HG03571 (cell line): ENCODE measurements around the gene AVPR2.

Experiments used
- ATAC-seq: cut with Tn5 transposase; IDR thresholded peaks from one replicate; pipeline ENCODE4 v1.9.1; 2021; ENCODE audit not compliant: unreplicated experiment

Gene AVPR2

DNA sequence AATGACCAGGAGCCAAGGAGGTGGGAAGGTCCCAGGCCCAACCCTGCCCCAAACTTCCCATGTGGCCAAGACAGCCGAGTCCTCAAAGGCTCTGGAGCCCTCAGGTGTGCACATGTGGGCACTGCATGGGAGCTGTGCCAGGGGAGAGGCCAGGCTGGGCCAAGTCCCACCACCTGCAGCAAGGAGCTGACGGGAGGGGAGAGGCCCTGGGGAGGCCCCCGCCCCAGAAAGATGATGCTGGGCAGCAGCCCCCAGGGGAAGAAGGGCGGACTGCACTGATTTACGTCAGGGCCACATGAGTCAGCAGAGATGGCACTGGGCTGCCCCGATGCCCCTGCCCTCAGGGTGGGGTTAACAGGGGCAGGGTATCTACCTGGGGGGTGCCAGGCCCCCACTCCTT, 19.9 kb upstream of the AVPR2 start:
- ATAC-seq = no peak

DNA sequence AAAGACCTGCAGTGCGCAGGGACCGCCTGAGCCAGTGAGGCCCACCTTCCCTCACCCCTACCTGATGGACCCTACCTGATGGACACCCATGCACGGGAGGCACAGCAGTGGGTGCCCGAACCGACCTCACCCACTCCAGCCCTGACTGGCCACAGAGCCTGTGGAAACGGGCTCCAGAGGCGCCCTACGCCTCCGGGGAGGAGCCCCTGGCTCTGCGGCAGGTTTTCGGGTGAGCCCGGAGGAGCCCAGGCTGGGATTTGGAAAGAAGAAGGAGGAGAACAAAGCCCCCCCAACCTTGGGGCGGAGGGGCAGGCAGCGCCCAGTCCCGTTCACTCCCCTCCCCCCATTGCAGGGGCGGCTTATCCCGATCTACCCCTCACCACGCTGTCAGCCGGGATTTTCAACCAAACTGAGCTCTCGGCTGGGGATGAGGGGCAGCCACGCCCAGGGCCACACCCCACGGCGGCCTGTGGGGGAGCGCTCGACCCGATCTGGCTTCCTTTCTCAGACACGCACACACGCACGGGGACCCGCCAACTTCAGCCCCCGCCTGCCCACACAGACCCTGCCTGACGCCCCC, 19.2 kb upstream of the AVPR2 start:
- no peak for ATAC-seq

DNA sequence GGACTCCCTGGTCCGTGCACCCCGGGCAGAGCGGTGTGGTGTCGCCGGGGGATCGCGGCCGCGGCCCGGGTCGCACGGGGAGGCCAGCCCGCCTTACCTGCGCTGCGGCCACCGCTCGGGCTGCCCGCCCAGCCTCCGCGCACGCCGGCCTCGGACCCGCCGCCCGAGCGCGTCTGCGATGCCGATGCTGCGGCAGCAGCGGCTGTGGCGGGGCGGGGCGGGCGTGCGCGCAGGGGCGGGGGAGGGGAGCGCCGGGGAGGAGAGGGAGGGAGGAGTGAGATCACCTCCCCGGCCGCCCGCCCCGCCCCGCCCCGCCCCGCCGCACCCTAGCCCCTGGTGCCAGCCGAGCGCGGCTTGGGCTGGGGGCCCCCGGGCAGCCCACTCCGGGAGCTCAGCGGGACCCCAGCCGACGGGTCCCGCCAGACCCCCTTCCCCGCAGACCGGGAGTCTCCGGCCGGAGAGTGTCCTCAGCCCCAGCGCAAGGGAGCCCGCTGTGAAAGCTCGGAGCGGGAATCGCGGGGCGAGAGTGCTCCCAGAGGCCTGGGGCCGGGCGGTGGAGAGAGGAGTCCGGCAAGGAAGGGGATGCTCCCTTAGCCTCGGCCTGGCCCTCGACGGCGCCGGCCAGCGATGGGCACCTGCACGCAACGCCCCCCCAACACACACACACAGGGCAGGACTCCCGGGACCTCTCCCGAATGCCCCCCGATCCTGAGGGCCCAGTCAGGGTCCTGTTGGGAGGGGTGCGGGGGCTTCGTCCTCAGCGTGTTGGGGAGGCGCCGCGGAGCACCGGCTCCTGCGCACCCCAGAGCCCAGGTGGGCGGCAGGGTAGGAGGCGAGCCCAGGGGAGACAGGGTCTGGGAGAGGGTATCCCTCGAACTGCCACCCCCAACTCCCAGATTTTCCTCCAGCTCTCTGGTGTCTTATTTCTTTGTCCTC, 18.2 kb upstream of the AVPR2 start, which contains the start of gene L1CAM:
TSS of gene L1CAM (minus strand) at position 206 of the 936 bp plus-strand sequence. CDS start 10,337 bp downstream, outside the sequence.
- ATAC-seq = no peak

DNA sequence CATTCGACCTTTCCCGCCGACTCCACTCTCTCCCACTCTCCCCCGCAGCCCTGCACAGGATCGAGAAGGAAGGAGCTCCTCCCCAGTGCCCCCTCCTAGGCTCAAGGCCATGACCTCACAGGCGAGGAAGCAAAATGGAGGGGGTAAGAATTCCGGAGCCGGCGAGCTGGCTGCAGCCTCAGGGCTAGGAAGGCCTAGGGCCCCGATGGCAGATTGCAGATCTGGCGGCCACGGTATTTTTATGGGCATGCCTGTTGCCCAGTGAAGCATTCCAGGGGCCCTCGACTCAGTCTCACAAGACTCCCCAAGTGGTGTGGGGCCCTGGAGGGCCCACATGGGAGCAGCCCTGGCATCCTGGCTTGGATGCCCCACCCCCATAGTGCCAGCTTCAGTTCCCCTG, 17.6 kb upstream of the AVPR2 start:
- ATAC-seq = no peak

DNA sequence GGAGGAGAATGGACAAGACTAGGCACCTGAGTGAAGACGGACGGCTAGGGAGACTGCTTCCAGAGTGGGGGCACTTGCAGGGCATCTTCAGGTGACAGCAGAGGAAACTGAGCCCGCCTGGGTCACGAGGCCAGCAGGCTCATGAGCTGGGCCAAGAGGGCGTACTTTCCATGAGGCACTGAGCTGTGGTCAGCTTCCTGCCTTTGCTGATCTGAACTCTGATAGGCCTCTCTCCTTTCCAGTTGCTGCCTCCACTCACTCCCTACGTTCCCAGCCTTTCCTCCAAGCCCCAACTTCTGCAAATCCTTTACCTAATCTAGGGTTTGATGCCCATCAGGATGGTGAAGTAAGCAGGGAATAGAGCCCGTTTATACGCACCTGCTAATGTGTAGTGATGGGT, 17.1 kb upstream of the AVPR2 start:
- no peak for ATAC-seq

DNA sequence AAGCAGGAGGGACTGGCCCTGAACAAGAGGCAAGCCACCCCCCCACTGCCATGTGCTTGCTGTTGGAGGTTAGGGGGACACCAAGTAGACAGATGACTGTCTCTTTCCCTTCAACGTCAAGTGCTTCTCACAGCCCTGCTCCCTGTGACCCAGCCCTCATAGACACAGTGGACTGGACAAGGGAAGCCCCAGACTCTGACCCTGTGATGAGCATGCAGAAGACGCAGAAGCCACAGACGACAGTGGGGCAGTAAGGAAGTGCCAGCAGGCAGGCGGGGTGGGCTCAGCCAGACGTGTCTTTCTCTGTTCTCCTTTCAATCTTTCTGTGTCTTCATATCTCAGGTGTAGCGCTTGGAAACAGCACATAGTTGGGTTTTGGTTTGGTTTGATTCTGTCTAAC, 16.1 kb upstream of the AVPR2 start:
- ATAC-seq = no peak

DNA sequence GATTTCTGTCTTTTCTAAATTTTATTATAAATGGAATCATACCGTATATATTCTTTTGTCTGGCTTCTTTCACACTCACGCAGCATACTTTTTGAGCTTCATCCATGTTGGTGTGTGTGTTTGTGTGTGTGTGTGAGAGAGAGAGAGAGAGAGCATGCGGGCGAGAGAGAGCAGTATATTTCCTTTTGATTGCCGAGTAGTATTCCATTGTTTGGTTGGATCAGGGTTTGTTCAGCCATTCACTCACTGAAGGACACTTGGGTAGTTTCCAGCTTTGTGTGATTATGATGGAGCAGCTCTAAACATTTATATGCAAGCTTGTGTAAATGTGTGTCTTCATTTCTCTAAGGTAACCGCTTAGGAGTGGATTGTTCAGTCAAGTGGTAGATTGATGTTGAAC, 15.3 kb upstream of the AVPR2 start:
- no peak for ATAC-seq

DNA sequence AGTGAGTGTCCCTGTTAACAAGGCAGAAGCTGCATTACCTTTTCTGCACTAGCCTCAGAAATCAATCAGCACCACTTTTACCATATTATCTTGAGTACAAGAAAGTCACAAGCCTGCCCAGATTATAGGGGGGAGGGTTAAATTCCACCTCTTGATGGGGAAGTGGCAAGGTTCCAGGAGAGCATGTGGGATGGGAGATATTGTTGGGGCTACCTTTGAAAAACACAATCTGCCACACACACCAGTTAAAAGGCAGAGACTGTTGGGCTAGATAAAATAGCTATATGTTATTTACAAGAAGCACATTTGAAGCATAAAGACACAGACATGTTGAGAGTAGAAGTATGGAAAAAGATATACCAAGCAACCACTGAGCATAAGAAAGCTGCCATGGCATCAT, 6.6 kb upstream of the AVPR2 start:
- ATAC-seq = no peak

DNA sequence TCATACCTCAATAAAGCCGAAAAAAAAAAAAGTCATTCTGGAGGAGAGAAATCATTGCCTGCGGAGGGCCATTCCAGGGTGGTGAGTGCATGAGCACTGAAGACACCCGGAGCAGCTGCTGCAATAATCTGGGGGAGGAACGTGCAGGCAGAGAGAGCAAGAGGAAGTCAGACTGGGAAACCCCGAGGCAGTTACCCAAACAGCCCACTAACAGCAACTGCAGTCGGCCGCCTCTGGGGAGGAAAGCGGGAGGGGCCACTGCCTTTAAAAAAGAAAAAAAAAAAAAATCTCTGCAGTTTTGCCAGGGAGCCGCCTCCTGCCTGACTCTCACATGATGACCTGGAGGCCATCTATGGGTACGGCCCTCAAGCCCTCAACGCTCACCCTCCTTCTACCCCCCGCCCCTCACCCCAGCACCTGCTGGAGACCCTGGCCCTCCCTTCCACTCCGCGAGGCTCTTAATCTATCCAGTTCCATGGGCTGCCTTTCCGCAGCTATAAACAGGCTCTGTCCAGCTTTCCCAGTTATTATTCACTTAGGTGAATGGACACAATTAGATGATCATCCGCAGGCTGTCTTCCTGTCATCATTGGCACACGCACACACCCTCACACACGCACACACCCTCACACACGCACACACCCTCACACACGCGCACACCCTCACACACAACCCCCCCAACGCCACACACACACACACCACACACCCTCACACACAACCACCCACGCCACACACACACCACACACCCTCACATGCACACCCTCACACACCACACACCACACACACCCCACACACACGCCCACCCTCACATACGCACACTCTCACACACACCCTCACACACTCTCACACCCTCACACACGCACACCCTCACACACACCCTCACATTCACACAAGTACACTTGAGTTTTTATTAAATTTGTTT, 3.4 kb upstream of the AVPR2 start:
- ATAC-seq = no peak

DNA sequence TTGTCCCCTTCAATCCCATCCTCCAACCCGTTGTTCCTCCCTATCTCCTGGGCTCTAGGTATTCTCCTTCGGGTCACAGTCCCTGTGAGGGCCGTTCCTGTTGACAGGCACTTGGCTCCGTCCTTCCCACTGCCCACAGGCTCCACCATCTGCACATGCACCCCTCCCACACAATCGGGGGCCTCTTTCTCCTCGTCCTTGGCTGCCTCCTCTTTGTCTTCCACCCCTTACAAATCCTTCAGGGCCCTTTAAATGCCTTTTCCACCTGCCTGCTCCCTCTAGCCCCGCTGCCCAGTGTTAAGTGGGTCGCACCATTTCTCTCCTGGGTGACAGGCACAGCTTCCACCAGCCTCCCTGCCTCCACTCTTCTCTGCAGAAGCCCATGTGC, 2.7 kb upstream of the AVPR2 start:
- no peak for ATAC-seq

DNA sequence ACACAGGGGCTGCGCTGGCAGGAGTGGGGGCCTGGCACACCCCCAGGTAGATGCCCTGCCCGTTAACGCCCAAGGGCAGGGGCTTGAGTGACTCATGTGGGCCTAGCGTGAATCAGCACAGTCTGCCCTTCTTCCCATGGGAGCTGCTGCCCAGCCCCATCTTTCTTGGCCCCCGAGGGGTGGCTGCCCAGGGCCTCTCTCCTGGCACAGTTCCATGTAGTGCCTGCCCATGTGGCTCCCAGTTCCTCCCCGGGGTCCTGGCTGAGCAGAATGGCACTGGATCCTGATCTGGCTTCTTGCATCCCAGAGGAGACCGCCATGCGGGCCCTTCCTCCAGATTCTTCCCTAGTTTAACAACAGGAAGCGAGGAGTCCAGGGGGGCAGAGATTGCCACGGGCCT, 2.1 kb upstream of the AVPR2 start:
- no peak for ATAC-seq

DNA sequence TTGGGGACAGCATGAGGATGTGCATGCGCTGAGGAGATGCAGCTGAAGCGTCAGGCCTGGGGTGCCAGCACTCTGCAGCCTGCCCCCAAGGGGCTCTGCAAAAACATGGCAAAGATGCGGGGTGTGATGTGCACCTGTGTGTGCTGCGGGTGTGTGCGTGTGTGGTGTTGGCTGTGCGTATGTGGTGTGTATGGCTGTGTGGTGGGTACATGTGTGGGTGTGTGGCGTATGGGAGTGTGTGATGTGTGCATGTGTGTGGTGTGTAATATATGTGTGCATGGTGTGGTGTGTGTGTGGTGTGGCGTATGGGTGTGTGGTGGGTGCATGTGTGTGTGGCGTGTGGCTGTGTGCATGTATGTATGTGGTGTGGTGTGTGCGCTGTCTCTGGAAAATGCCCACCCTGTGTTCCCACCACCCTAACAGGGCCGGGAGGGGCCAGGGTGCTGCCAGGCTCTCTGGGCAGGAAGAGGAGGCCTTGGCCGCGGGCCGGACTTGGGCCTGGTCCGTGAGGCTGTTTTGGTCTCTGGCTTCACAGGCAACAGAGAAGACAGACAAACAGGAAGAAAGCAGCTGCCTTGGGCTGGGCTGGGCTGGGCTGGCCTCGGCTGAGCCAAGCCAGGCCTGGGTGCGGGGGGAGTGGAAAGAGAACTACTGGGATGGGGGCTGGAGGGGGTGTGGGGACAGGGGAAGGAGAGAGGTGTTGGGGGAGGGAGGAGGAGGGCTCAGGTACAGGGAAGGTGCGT, 1.1 kb upstream of the AVPR2 start:
- ATAC-seq = no peak

DNA sequence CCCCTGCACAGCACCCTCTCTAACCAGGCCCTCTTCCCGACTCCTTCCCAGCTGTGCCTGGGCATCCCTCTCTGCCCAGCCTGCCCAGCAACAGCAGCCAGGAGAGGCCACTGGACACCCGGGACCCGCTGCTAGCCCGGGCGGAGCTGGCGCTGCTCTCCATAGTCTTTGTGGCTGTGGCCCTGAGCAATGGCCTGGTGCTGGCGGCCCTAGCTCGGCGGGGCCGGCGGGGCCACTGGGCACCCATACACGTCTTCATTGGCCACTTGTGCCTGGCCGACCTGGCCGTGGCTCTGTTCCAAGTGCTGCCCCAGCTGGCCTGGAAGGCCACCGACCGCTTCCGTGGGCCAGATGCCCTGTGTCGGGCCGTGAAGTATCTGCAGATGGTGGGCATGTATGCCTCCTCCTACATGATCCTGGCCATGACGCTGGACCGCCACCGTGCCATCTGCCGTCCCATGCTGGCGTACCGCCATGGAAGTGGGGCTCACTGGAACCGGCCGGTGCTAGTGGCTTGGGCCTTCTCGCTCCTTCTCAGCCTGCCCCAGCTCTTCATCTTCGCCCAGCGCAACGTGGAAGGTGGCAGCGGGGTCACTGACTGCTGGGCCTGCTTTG, 1.1 kb downstream of the AVPR2 start:
- no peak for ATAC-seq

DNA sequence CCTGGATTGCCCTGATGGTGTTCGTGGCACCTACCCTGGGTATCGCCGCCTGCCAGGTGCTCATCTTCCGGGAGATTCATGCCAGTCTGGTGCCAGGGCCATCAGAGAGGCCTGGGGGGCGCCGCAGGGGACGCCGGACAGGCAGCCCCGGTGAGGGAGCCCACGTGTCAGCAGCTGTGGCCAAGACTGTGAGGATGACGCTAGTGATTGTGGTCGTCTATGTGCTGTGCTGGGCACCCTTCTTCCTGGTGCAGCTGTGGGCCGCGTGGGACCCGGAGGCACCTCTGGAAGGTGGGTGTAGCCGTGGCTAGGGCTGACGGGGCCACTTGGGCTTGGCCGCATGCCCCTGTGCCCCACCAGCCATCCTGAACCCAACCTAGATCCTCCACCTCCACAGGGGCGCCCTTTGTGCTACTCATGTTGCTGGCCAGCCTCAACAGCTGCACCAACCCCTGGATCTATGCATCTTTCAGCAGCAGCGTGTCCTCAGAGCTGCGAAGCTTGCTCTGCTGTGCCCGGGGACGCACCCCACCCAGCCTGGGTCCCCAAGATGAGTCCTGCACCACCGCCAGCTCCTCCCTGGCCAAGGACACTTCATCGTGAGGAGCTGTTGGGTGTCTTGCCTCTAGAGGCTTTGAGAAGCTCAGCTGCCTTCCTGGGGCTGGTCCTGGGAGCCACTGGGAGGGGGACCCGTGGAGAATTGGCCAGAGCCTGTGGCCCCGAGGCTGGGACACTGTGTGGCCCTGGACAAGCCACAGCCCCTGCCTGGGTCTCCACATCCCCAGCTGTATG, 1.8 kb downstream of the AVPR2 start:
- ATAC-seq = no peak

DNA sequence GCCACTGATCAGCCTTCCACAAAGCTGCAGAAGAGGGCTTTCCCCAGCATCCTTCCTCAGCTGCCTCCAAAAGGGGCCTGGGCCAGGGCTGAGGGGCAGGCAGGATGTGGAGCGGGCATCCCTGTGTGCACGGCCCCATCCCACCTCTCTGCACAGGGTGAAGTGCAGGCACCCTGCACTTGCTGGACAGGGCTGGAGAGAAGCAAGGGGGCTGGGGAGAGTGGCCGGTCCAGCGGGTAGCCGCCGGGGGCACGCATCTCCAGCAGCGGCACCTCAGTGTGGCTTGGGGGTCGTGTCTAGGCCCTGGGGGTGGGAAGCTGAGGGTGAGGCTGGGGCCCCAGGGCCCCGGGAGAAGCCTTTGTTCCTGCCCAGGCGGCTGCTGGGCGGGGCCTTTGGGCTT, 3.0 kb downstream of the AVPR2 start:
- ATAC-seq = no peak

DNA sequence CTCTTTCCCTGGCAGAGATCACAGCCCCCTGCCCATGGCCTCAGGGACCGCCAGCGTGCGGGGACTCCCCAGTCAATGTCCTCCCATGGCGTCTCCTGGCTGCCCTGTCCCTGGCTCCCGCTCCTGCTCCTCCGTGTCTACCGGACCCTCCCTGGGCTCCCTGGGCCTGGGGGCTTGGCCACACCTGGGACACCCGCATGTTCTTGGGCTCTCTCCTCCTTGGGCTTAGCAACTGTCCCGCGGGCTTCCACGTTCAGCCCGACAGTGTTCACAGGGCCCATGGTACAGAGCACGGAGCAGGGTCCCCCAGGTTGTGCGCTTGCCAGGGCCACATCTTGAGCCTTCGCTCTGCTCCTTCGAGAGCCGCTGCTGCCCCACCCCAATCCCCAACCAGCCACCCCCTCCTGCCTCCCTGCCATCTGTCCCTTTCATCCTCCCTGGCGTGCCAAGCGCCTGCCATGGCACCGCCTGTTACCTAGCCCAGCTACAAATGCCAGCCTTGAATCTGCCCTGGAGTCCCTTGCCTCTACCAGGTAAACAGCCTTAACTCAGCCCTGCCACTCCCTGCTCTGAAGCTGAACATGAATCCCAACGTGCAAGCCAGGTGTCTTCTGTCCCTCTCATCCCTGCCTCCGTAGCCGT, 3.9 kb downstream of the AVPR2 start:
- ATAC-seq = no peak

DNA sequence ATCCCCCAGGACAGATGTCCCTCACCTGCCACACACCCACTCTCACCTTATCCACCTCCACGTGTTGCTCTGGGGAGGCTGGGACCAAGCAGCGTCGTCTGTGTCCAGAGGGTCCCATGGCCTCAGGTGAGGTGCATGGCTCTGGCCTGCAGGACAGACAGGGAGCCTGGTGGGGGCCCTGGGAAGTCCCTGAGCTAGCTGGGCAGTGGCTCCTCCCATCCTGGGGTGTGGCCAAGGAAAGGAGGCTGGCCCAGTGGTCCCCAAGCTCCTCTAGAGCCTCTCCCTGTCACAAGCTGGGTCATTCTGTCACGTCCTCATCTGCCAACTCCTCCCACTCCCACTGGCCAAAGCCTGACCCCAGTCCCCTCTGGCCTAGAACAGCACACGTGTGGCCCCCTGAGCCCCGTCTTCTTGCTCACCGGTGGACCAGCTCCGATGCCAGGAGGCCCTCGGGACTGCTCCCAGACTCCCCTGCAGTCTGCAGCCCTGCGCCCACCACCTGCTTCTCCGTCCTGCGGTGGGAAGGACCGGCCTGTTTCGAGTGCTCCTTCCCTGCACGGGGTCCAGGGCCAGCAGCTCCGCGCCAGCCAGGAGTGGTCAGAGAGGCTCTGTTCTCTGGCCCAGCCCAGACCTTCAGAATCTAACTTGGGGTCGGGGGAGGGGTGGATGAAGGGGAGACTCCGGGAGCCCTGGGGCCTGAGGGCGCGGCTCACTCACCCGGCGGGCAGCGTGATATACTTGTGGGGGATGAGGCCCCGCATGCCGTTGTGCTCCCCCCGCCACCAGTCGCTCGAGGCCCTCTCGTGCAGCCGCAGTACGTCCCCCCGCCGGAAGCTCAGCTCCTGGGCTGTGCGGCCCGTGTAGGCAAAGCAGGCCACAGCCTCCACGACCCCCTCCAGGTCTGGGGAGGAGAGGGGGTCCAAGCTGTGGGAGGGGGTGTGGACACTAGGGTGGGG, 4.8 kb downstream of the AVPR2 start:
- ATAC-seq = no peak

DNA sequence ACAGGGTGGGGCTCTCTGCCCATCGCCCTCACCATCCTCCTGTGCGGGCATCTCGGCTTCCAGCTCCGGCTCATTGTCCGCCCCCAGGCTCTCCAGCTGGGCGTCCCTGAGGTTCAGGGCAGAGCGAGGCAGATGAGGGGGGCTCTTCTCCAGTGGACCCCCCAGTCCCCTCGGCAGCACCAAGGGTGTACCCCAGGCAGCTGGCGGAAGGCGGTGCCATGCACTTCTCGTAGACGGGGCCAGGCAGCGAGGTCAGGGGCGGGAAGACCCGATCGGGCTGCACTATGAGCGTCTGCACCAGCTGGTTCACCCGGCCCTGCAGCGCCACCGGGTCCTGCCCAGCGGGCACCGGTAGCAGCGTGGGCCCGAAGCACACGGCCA, 5.5 kb downstream of the AVPR2 start:
- ATAC-seq = no peak
